ENCODE results near the gene SPDYC. TPM values are rescaled to one million over a fixed set of nuclear protein-coding genes. Genes with fewer than 3 reads are reported as not detected.

Gene SPDYC
- total RNA-seq, 1 donor from 2014 or later: not detected

DNA sequence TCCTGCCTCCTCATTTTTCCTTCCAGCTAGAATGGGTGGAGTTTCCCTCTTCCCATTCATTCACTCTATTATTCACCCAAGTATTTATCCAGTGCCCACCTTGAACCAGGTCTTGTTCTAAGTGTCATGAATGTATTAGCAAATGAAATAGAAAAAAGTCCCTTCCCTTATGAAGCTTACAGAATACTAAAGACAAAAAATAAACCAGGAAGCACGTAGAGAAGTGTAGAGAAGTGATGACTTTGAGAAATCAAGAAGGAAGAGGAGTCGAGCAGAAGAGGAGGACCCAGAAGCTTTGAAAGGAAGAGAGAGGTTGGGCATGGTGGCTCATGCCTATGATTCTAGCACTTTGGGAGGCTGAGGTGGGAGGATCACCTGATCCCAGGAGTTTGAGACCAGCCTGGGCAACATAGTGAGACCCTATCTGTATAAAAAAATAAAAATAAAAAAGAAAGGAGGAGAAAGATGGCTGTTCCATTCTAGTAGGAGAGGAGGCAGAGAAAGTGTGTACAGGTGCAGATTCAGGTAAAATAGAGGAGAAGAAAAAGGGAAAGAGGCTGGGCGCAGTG is 18.6 kb upstream of the SPDYC start:
- H3K4me1 Mint-ChIP-seq (ENCODE audit: low read depth, unreplicated experiment): peaks cover 2% of the 10 kb centered on the region
- no peaks in the 10 kb centered on the region for H3K27me3 Mint-ChIP-seq (ENCODE audit: unreplicated experiment)
- H3K27ac Mint-ChIP-seq (ENCODE audit: unreplicated experiment): no peak overlapping the region
- H3K9me3 Mint-ChIP-seq (ENCODE audit: unreplicated experiment): peaks cover 5% of the 10 kb centered on the region
- TF ChIP-seq, protein P1, sequence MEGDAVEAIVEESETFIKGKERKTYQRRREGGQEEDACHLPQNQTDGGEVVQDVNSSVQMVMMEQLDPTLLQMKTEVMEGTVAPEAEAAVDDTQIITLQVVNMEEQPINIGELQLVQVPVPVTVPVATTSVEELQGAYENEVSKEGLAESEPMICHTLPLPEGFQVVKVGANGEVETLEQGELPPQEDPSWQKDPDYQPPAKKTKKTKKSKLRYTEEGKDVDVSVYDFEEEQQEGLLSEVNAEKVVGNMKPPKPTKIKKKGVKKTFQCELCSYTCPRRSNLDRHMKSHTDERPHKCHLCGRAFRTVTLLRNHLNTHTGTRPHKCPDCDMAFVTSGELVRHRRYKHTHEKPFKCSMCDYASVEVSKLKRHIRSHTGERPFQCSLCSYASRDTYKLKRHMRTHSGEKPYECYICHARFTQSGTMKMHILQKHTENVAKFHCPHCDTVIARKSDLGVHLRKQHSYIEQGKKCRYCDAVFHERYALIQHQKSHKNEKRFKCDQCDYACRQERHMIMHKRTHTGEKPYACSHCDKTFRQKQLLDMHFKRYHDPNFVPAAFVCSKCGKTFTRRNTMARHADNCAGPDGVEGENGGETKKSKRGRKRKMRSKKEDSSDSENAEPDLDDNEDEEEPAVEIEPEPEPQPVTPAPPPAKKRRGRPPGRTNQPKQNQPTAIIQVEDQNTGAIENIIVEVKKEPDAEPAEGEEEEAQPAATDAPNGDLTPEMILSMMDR (IDR thresholded peaks at IDR 0.05; ENCODE audit: partially characterized antibody, unreplicated experiment): no peak
- H3K36me3 Mint-ChIP-seq (ENCODE audit: unreplicated experiment): no peaks in the 10 kb centered on the region
- no peak for DNase-seq
- H3K4me3 Mint-ChIP-seq (ENCODE audit: unreplicated experiment): no peak overlapping the region

DNA sequence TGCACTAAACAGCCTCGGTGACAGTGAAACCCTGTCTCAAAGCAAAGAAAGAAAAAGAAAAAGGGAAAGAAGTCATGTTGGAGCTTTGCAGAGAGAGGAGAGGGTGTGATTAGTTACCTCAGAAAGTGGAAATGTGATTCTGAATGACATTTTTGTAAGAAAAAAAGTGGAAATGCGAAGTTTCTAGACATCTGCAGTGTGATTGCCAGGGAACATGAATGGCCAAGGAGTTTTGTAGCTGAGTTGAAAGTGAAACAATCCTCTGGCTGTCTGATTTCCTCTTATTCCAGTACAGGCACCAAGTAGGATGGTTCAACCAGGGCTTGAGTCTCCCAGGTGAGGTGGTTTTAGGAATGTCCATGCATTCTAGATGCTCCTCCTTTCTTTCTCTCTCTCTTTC is 17.9 kb upstream of the SPDYC start:
- no peaks in the 10 kb centered on the region for H3K27me3 Mint-ChIP-seq (ENCODE audit: unreplicated experiment)
- H3K4me1 Mint-ChIP-seq (ENCODE audit: low read depth, unreplicated experiment): peaks cover 2% of the 10 kb centered on the region
- H3K27ac Mint-ChIP-seq (ENCODE audit: unreplicated experiment): no peak overlapping the region
- TF ChIP-seq, protein P1 (IDR thresholded peaks at IDR 0.05; ENCODE audit: partially characterized antibody, unreplicated experiment): no peak
- DNase-seq: no peak
- no peak overlapping the region for H3K4me3 Mint-ChIP-seq (ENCODE audit: unreplicated experiment)
- H3K9me3 Mint-ChIP-seq (ENCODE audit: unreplicated experiment): peaks cover 5% of the 10 kb centered on the region
- no peaks in the 10 kb centered on the region for H3K36me3 Mint-ChIP-seq (ENCODE audit: unreplicated experiment)

DNA sequence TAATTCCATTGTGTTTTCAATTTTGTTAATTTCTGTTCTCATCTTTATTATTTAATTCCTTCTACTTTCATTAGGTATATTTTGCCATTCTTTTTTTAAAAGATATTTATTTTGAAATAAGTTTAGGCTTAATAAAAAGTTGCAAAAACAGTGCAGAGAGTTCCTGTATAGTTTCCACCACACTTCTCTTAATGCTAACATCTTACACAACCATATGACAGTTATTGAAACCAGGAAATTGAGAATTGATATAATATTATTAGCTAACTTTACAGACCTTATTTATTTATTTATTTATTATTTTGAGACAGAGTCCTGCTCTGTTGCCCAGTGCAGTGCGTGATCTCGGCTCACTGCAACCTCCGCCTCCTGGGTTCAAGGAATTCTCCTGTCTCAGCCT is 13.8 kb upstream of the SPDYC start:
- no peak for DNase-seq
- H3K27me3 Mint-ChIP-seq (ENCODE audit: unreplicated experiment): no peaks in the 10 kb centered on the region
- H3K4me3 Mint-ChIP-seq (ENCODE audit: unreplicated experiment): no peak overlapping the region
- H3K36me3 Mint-ChIP-seq (ENCODE audit: unreplicated experiment): no peaks in the 10 kb centered on the region
- TF ChIP-seq, protein P1 (IDR thresholded peaks at IDR 0.05; ENCODE audit: partially characterized antibody, unreplicated experiment): no peak
- H3K4me1 Mint-ChIP-seq (ENCODE audit: low read depth, unreplicated experiment): no peaks in the 10 kb centered on the region
- H3K9me3 Mint-ChIP-seq (ENCODE audit: unreplicated experiment): peaks cover 1% of the 10 kb centered on the region
- H3K27ac Mint-ChIP-seq (ENCODE audit: unreplicated experiment): no peak overlapping the region

DNA sequence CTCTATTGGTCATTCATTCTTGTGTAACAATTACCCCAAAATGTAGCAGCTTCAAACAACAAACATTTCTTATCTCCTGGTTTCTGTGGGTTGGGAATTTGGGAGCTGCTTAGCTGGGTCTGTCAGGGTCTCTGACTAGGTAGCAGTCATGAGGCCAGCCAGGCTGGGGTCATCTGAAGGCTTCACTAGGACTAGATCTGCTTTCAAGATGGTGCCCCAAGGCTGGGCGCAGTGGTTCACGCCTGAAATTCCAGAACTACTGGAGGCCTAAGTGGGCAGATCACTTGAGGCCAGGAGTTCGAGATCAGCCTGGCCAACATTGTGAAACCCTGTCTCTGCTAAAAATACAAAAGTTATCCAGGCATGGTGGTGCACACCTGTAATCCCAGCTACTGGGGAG is 13.1 kb upstream of the SPDYC start:
- H3K27ac Mint-ChIP-seq (ENCODE audit: unreplicated experiment): no peak overlapping the region
- no peak overlapping the region for H3K4me3 Mint-ChIP-seq (ENCODE audit: unreplicated experiment)
- TF ChIP-seq, protein P1 (IDR thresholded peaks at IDR 0.05; ENCODE audit: partially characterized antibody, unreplicated experiment): no peak
- no peaks in the 10 kb centered on the region for H3K9me3 Mint-ChIP-seq (ENCODE audit: unreplicated experiment)
- no peaks in the 10 kb centered on the region for H3K36me3 Mint-ChIP-seq (ENCODE audit: unreplicated experiment)
- H3K4me1 Mint-ChIP-seq (ENCODE audit: low read depth, unreplicated experiment): no peaks in the 10 kb centered on the region
- no peak for DNase-seq
- H3K27me3 Mint-ChIP-seq (ENCODE audit: unreplicated experiment): no peaks in the 10 kb centered on the region

DNA sequence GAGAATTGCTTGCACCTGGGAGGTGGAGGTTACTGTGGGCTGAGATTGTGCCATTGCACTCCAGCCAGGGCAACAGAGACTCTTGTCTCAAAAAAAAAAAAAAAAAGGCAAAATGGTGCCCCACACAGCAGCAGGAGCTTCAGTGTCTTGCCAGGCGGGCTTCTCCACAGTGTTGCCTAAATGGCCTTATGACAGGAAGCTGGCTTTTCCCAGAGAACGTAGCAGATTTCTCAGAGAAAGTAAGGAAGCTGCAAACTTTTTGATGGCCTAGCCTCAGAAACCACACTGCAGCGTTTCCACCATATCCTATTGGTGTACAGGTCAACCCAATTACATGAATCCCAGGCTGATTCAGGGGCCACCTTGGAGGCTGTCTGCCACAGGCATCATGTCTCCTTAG is 12.7 kb upstream of the SPDYC start:
- Mint-ChIP-seq H3K36me3 (ENCODE audit: unreplicated experiment) (no peaks in the 10 kb centered on the region), H3K27me3 (ENCODE audit: unreplicated experiment) (no peaks in the 10 kb centered on the region), H3K9me3 (ENCODE audit: unreplicated experiment) (no peaks in the 10 kb centered on the region), H3K4me1 (ENCODE audit: low read depth, unreplicated experiment) (no peaks in the 10 kb centered on the region), H3K4me3 (ENCODE audit: unreplicated experiment) (no peak overlapping the region), H3K27ac (ENCODE audit: unreplicated experiment) (no peak overlapping the region)
- no peak for DNase-seq
- TF ChIP-seq, protein P1 (IDR thresholded peaks at IDR 0.05; ENCODE audit: partially characterized antibody, unreplicated experiment): no peak

Measured in glutamatergic neuron (in vitro differentiated cells).